GM12892 (cell line): ENCODE results near the gene TBC1D26.
"Not testable (repeated sequence)": the region's sequence is repeated elsewhere in the genome, so short reads cannot be mapped to it uniquely, and the experiment has no call there.

ENCODE experiments used
- DNase-seq: peaks from one replicate; pipeline ENCODE4 v3.0.0; 2011; ENCODE audit not compliant: insufficient read length
- FAIRE-seq: peaks from 2 replicates; lab custom pipeline; 2011; peaks lifted over from hg19 to GRCh38; lab: Jason Lieb, UNC
- POLR2A ChIP-seq: IDR thresholded peaks from 2 replicates; pipeline ENCODE4 v1.6.1; 2011; ENCODE audit warnings: low read depth, low read length, control low read depth
- POLR2AphosphoS5 ChIP-seq: IDR thresholded peaks from 2 replicates; pipeline ENCODE4 v1.6.1; 2011; ENCODE audit warnings: low read depth, low read length, control low read depth
- TAF1 ChIP-seq: IDR thresholded peaks from 2 replicates; pipeline ENCODE4 v1.6.1; 2011; ENCODE audit warnings: low read depth, mild to moderate bottlenecking, control low read depth, low read length, borderline replicate concordance

Gene TBC1D26

GRCh38 chr17:15777297-15777696, 45.2 kb downstream of the TBC1D26 start:
- DNase-seq, result no peak
- FAIRE-seq, result no peak
- no peak for TF ChIP-seq POLR2AphosphoS5
- TF ChIP-seq POLR2A, result no peak
- TF ChIP-seq TAF1, result no peak

GRCh38 chr17:15777717-15778116, 45.6 kb downstream of the TBC1D26 start:
- FAIRE-seq, result no peak
- TF ChIP-seq POLR2AphosphoS5 (no peak), POLR2A (no peak), TAF1 (no peak)

GRCh38 chr17:15779119-15779518, 47.0 kb downstream of the TBC1D26 start:
- no peak for FAIRE-seq
- DNase-seq, result no peak
- TF ChIP-seq TAF1, result no peak
- no peak for TF ChIP-seq POLR2A
- TF ChIP-seq POLR2AphosphoS5, result no peak

More at GRCh38 chr17:15777717-15778116, 45.6 kb downstream of the TBC1D26 start:
- DNase-seq, result no peak

- TF ChIP-seq POLR2AphosphoS5 (no peak), TAF1 (no peak)
- DNase-seq (no peak), FAIRE-seq (no peak)
Measured at GRCh38 chr17:15780188-15780587, 48.1 kb downstream of the TBC1D26 start.

- FAIRE-seq (no peak), DNase-seq (no peak)
- no peak for TF ChIP-seq POLR2AphosphoS5
- TF ChIP-seq POLR2A, result no peak
- TF ChIP-seq TAF1, result no peak
Measured at GRCh38 chr17:15782866-15783265, 50.8 kb downstream of the TBC1D26 start.

- no peak for TF ChIP-seq POLR2A
- no peak for TF ChIP-seq TAF1
- TF ChIP-seq POLR2AphosphoS5, result no peak
- DNase-seq (no peak), FAIRE-seq (no peak)
Measured at GRCh38 chr17:15783461-15783860, 51.4 kb downstream of the TBC1D26 start.

- not testable (repeated sequence) for DNase-seq, FAIRE-seq
Measured at GRCh38 chr17:15784351-15784750, 52.3 kb downstream of the TBC1D26 start.

- not testable (repeated sequence) for DNase-seq, FAIRE-seq
Measured at GRCh38 chr17:15787363-15788075, 55.4 kb downstream of the TBC1D26 start.

- not testable (repeated sequence) for DNase-seq
- FAIRE-seq, result peak; percentile 57
Measured at GRCh38 chr17:15788365-15788764, 56.3 kb downstream of the TBC1D26 start.
